Mammary epithelial cell (primary cell): ENCODE measurements around the gene ARHGAP29.

ENCODE experiments used
- EZH2 ChIP-seq: IDR thresholded peaks from 2 replicates; pipeline ENCODE4 v1.6.1; 2012; ENCODE audit warnings: low read length, inconsistent platforms, borderline replicate concordance
- TF ChIP-seq, protein P1 (sequence below), 2 donors: IDR thresholded peaks in 1 of 2; conservative IDR thresholded peaks in 1 of 2; 2 replicates each; pipeline ENCODE4 v1.5.1; 2011 to 2012; ENCODE audit warnings: inconsistent platforms in 2 of 2, low read length in 2 of 2, mild to moderate bottlenecking in 2 of 2, control low read depth in 1 of 2, low read depth in 1 of 2; ENCODE audit not compliant: insufficient read depth in 1 of 2; ENCODE audit errors: extremely low read depth in 1 of 2

DNA sequence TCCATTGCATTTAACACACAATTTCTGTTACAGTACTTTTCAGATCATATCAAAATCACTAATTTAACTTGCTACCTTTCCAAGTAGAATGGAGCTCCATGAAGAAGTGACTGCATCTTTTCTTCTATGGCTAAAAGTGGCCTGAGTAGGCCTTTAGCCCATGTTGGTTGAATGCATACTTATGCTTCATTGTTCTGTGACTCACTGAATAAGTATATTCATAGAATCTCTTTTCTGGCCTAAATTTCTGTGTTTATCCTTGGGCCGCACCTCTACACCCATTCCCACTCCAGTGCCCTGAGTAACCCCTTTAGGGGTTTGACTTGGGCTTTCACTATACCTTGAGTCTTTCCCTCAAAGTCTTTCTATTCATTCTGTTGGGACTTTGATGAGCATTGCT, 42.1 kb upstream of the ARHGAP29 start:
- TF ChIP-seq, protein P1, sequence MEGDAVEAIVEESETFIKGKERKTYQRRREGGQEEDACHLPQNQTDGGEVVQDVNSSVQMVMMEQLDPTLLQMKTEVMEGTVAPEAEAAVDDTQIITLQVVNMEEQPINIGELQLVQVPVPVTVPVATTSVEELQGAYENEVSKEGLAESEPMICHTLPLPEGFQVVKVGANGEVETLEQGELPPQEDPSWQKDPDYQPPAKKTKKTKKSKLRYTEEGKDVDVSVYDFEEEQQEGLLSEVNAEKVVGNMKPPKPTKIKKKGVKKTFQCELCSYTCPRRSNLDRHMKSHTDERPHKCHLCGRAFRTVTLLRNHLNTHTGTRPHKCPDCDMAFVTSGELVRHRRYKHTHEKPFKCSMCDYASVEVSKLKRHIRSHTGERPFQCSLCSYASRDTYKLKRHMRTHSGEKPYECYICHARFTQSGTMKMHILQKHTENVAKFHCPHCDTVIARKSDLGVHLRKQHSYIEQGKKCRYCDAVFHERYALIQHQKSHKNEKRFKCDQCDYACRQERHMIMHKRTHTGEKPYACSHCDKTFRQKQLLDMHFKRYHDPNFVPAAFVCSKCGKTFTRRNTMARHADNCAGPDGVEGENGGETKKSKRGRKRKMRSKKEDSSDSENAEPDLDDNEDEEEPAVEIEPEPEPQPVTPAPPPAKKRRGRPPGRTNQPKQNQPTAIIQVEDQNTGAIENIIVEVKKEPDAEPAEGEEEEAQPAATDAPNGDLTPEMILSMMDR (conservative IDR thresholded peaks at IDR 0.05 in 1 of 2, IDR thresholded peaks at IDR 0.05 in 1 of 2; ENCODE audit: extremely low read depth in 1 of 2, insufficient read depth in 1 of 2, low read depth in 1 of 2, low read length in 2 of 2) = no peak
- TF ChIP-seq EZH2 = no peak
